Neural cell (in vitro differentiated cells): Measurements from ENCODE around the gene MRPL11. TPM values are rescaled to one million over a fixed set of nuclear protein-coding genes. Genes with fewer than 3 reads are reported as not detected.
A peak's percentile ranks its signal among the peaks of the same experiment; 100 is the strongest.

Source experiments
- H2AFZ ChIP-seq: fragments of 200-600, 300-800 bp; sonication (generic), shearing (Covaris generic); 2 replicates; pipeline ENCODE4 v1.6.0; 2014; ENCODE audit warnings: low read depth, mild to moderate bottlenecking, antibody characterized with exemption, low read length, moderate library complexity
- H3F3A ChIP-seq: fragments of 200-600 bp; shearing (Covaris generic); 2 replicates; pipeline ENCODE4 v1.6.1; 2016; ENCODE audit warnings: mild to moderate bottlenecking, moderate library complexity, mixed read lengths, antibody characterized with exemption, low read length; ENCODE audit not compliant: insufficient read depth, poor library complexity, severe bottlenecking
- H3K27ac ChIP-seq: fragments of 200-600, 300-800 bp; sonication (generic), shearing (Covaris generic); 2 replicates; pipeline ENCODE4 v1.5.1; 2014; ENCODE audit warnings: mild to moderate bottlenecking, low read length, moderate library complexity
- H3K27me3 ChIP-seq: fragments of 300-800, 200-600 bp; sonication (generic), shearing (Covaris generic); 2 replicates; pipeline ENCODE4 v1.6.0; 2014; ENCODE audit warnings: mild to moderate bottlenecking, low read depth, low read length, moderate library complexity; ENCODE audit not compliant: insufficient read depth
- H3K36me3 ChIP-seq: fragments of 300-800, 200-600 bp; sonication (generic), shearing (Covaris generic); 2 replicates; pipeline ENCODE4 v1.5.1; 2014; ENCODE audit warnings: mild to moderate bottlenecking, antibody characterized with exemption, low read length, moderate library complexity; ENCODE audit not compliant: insufficient read depth
- H3K4me2 ChIP-seq: fragments of 300-800, 200-600 bp; sonication (generic), shearing (Covaris generic); 2 replicates; pipeline ENCODE4 v1.6.0; 2014; ENCODE audit warnings: mild to moderate bottlenecking, low read length
- H3K4me3 ChIP-seq: fragments of 300-800, 200-600 bp; sonication (generic), shearing (Covaris generic); 2 replicates; pipeline ENCODE4 v1.5.1; 2014; ENCODE audit warnings: mild to moderate bottlenecking, low read length, moderate library complexity
- H3K79me2 ChIP-seq: fragments of 200-600 bp; shearing (Covaris generic); replicated peaks from 2 replicates; pipeline ENCODE4 v1.6.0; 2014; ENCODE audit warnings: mild to moderate bottlenecking, low read length, moderate library complexity; ENCODE audit not compliant: insufficient read depth
- H3K9ac ChIP-seq: fragments of 300-800, 200-600 bp; sonication (generic), shearing (Covaris generic); 2 replicates; pipeline ENCODE4 v1.6.1; 2016; ENCODE audit warnings: mild to moderate bottlenecking, low read length, mixed read lengths
- H3K9me2 ChIP-seq: fragments of 200-600 bp; shearing (Covaris generic); 2 replicates; pipeline ENCODE4 v1.6.1; 2016; ENCODE audit warnings: mild to moderate bottlenecking, low read length, mixed read lengths; ENCODE audit not compliant: insufficient read depth
- H3K9me3 ChIP-seq: fragments of 200-600, 300-800 bp; sonication (generic), shearing (Covaris generic); 2 replicates; pipeline ENCODE4 v1.6.1; 2016; ENCODE audit warnings: mild to moderate bottlenecking, mixed run types, low read length, moderate library complexity, mixed read lengths
- H4K20me1 ChIP-seq: fragments of 200-600 bp; shearing (Covaris generic); 2 replicates; pipeline ENCODE4 v1.6.1; 2016; ENCODE audit warnings: mild to moderate bottlenecking, mixed run types; ENCODE audit not compliant: insufficient read depth
- EP300 ChIP-seq: fragments of 450-650 bp; conservative IDR thresholded peaks from 2 replicates; pipeline ENCODE4 v1.6.1; 2014; ENCODE audit warnings: antibody characterized with exemption, mild to moderate bottlenecking, moderate library complexity; ENCODE audit not compliant: poor library complexity, severe bottlenecking
- EZH2 ChIP-seq: fragments of 200-600, 300-800 bp; shearing (Covaris generic), sonication (generic); IDR thresholded peaks from 2 replicates; pipeline ENCODE4 v1.6.1; 2014; ENCODE audit warnings: antibody characterized with exemption, low read length, borderline replicate concordance, mild to moderate bottlenecking; ENCODE audit not compliant: insufficient read depth, poor library complexity, severe bottlenecking
- MXI1 ChIP-seq: fragments of 450-650 bp; conservative IDR thresholded peaks from 2 replicates; pipeline ENCODE4 v1.6.1; 2014; ENCODE audit warnings: antibody characterized with exemption, mild to moderate bottlenecking; ENCODE audit not compliant: poor library complexity, severe bottlenecking
- POLR2AphosphoS5 ChIP-seq: IDR thresholded peaks from 2 replicates; pipeline ENCODE4 v1.6.1; 2012
- RAD21 ChIP-seq: fragments of 450-650 bp; conservative IDR thresholded peaks from 2 replicates; pipeline ENCODE4 v1.6.1; 2014; ENCODE audit warnings: antibody characterized with exemption, mild to moderate bottlenecking, moderate library complexity
- SMC3 ChIP-seq: fragments of 450-650 bp; conservative IDR thresholded peaks from 2 replicates; pipeline ENCODE4 v1.6.1; 2014; ENCODE audit warnings: antibody characterized with exemption, mild to moderate bottlenecking, moderate library complexity; ENCODE audit not compliant: poor library complexity
- TAF1 ChIP-seq: IDR thresholded peaks from 2 replicates; pipeline ENCODE4 v1.6.1; 2012; ENCODE audit warnings: low read depth
- polyA plus RNA-seq: library from polyadenylated mRNA; depleted of rRNA; stranded (reverse); fragments of >200 nt; gene quantifications from 2 replicates; pipeline ENCODE4 v1.2.3, GENCODE V29; 2014
- TF ChIP-seq, protein P1 (sequence below): IDR thresholded peaks from 2 replicates; pipeline ENCODE4 v1.6.1; 2012; ENCODE audit warnings: borderline replicate concordance
- TF ChIP-seq, protein P2 (sequence below): fragments of 450-650 bp; IDR thresholded peaks from 2 replicates; pipeline ENCODE4 v1.5.1; 2014; ENCODE audit warnings: antibody characterized with exemption, mild to moderate bottlenecking, moderate library complexity; ENCODE audit not compliant: poor library complexity, severe bottlenecking

Gene MRPL11
- polyA plus RNA-seq, 1 donor from 2014 or later = 50.9 TPM

DNA sequence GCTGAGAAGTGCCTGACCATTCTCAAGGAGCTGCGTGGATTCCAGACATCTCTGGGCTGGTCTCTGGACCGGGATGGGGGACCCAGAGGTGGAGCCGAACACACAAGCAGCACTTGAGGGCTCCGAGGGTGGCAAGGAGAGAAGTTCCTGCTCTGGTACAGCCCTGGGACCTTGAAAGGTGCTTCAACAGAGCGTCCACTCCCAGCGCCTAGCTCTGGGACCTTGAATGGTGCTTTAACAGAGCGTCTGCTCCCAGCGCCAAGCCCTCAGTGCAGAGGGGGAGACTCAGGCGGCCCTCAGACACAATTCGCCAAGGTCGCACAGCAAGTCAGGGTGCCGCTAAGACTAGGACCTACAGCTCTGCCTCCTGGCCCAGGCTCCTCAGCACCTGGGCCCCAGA, 28.5 kb downstream of the MRPL11 start:
- Histone ChIP-seq H3K27ac (no peak overlapping the region), H3F3A (no peaks in the 10 kb centered on the region), H3K27me3 (no peaks in the 10 kb centered on the region), H3K9ac (no peak overlapping the region), H3K79me2 (peaks cover 3% of the 10 kb centered on the region), H3K4me3 (no peak overlapping the region), H2AFZ (no peak overlapping the region), H3K9me3 (no peaks in the 10 kb centered on the region), H3K36me3 (no peaks in the 10 kb centered on the region), H4K20me1 (no peaks in the 10 kb centered on the region), H3K4me2 (no peak overlapping the region), H3K9me2 (no peaks in the 10 kb centered on the region)
- TF ChIP-seq EZH2 = no peak
- TF ChIP-seq TAF1 = no peak
- no peak for TF ChIP-seq RAD21

DNA sequence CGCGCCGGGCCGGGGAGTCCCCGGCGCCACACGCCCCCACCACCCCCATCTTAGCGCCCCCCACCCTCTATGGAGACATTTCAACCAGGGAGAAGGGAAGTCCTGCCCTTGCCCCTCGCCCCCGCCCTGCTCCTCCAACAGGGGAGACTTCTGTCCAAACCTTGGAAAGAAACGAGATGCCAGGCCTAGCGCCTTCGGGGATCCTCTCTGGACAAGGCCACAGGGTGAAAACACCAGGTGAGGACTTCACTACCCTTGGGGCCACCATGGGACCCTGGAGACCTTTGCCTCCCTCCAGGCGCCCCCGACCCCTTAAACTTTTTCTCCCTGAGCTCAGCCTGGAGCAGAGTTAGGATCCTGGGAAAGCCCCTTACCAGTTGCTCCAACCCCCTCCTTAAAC, 29.4 kb downstream of the MRPL11 start:
- Histone ChIP-seq H3K36me3 (no peaks in the 10 kb centered on the region), H2AFZ (no peak overlapping the region), H3K4me2 (no peak overlapping the region), H3K27me3 (no peaks in the 10 kb centered on the region), H3K9ac (peak overlapping the region; percentile 85), H3F3A (no peaks in the 10 kb centered on the region), H3K4me3 (peak overlapping the region; percentile 72), H3K9me3 (no peaks in the 10 kb centered on the region), H4K20me1 (no peaks in the 10 kb centered on the region), H3K27ac (peak overlapping the region; percentile 81), H3K79me2 (no peaks in the 10 kb centered on the region), H3K9me2 (no peaks in the 10 kb centered on the region)
- TF ChIP-seq, protein P1, sequence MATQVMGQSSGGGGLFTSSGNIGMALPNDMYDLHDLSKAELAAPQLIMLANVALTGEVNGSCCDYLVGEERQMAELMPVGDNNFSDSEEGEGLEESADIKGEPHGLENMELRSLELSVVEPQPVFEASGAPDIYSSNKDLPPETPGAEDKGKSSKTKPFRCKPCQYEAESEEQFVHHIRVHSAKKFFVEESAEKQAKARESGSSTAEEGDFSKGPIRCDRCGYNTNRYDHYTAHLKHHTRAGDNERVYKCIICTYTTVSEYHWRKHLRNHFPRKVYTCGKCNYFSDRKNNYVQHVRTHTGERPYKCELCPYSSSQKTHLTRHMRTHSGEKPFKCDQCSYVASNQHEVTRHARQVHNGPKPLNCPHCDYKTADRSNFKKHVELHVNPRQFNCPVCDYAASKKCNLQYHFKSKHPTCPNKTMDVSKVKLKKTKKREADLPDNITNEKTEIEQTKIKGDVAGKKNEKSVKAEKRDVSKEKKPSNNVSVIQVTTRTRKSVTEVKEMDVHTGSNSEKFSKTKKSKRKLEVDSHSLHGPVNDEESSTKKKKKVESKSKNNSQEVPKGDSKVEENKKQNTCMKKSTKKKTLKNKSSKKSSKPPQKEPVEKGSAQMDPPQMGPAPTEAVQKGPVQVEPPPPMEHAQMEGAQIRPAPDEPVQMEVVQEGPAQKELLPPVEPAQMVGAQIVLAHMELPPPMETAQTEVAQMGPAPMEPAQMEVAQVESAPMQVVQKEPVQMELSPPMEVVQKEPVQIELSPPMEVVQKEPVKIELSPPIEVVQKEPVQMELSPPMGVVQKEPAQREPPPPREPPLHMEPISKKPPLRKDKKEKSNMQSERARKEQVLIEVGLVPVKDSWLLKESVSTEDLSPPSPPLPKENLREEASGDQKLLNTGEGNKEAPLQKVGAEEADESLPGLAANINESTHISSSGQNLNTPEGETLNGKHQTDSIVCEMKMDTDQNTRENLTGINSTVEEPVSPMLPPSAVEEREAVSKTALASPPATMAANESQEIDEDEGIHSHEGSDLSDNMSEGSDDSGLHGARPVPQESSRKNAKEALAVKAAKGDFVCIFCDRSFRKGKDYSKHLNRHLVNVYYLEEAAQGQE = no peak
- no peak for TF ChIP-seq EZH2
- TF ChIP-seq SMC3 = no peak
- TF ChIP-seq MXI1 = no peak
- TF ChIP-seq, protein P2, sequence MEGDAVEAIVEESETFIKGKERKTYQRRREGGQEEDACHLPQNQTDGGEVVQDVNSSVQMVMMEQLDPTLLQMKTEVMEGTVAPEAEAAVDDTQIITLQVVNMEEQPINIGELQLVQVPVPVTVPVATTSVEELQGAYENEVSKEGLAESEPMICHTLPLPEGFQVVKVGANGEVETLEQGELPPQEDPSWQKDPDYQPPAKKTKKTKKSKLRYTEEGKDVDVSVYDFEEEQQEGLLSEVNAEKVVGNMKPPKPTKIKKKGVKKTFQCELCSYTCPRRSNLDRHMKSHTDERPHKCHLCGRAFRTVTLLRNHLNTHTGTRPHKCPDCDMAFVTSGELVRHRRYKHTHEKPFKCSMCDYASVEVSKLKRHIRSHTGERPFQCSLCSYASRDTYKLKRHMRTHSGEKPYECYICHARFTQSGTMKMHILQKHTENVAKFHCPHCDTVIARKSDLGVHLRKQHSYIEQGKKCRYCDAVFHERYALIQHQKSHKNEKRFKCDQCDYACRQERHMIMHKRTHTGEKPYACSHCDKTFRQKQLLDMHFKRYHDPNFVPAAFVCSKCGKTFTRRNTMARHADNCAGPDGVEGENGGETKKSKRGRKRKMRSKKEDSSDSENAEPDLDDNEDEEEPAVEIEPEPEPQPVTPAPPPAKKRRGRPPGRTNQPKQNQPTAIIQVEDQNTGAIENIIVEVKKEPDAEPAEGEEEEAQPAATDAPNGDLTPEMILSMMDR = no peak
- TF ChIP-seq EP300 = no peak
- TF ChIP-seq POLR2AphosphoS5 = no peak
- TF ChIP-seq RAD21 = no peak
- TF ChIP-seq TAF1 = no peak
